AG09309 (cell line): ENCODE data around the gene BCAP31.
"Not testable (repeated sequence)": the region's sequence is repeated elsewhere in the genome, so short reads cannot be mapped to it uniquely, and the experiment has no call there.

Source experiments
- DNase-seq: peaks from one replicate; pipeline ENCODE4 v3.0.0-alpha.2; 2010; ENCODE audit warnings: low read depth
- H3K4me3 ChIP-seq: 2 replicates; pipeline ENCODE4 v1.5.1; 2011; ENCODE audit warnings: mild to moderate bottlenecking, low read depth, low read length, moderate library complexity; ENCODE audit not compliant: control insufficient read depth
- TF ChIP-seq, protein P1 (sequence below): IDR thresholded peaks from 2 replicates; pipeline ENCODE4 v1.5.1; 2011; ENCODE audit warnings: mild to moderate bottlenecking, low read depth, low read length, inconsistent platforms; ENCODE audit not compliant: insufficient read depth, control insufficient read depth; ENCODE audit errors: missing control alignments

Gene BCAP31

DNA sequence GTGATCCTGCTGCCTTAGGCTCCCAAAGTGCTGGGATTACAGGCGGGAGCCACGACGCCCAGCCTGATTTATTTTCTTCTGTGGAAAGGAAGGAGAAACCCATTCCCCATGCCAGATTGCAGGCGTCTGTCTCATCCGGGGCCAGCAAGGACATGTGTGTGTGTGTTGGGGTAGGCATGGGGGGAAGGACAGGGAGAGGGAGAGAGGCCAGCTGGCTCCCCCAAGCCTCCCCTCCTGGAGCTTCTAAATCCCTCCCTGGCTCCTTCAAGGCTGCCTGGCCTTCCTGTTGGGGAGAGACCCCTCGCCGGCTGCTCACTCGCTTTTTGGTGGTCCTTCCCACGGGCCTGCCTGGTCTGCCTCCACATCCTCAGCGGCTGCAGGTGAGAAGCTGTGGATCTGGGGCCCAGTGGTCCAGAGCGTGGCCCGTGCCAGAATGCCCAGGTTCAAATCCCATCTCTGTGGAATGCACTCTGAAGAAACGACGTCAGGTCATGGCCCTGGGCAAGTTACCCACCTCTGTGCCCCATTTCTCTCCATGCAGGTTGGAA is 38.5 kb upstream of the BCAP31 start:
- no peak for DNase-seq
- TF ChIP-seq, protein P1, sequence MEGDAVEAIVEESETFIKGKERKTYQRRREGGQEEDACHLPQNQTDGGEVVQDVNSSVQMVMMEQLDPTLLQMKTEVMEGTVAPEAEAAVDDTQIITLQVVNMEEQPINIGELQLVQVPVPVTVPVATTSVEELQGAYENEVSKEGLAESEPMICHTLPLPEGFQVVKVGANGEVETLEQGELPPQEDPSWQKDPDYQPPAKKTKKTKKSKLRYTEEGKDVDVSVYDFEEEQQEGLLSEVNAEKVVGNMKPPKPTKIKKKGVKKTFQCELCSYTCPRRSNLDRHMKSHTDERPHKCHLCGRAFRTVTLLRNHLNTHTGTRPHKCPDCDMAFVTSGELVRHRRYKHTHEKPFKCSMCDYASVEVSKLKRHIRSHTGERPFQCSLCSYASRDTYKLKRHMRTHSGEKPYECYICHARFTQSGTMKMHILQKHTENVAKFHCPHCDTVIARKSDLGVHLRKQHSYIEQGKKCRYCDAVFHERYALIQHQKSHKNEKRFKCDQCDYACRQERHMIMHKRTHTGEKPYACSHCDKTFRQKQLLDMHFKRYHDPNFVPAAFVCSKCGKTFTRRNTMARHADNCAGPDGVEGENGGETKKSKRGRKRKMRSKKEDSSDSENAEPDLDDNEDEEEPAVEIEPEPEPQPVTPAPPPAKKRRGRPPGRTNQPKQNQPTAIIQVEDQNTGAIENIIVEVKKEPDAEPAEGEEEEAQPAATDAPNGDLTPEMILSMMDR: no peak
- no peak overlapping the region for H3K4me3 ChIP-seq

DNA sequence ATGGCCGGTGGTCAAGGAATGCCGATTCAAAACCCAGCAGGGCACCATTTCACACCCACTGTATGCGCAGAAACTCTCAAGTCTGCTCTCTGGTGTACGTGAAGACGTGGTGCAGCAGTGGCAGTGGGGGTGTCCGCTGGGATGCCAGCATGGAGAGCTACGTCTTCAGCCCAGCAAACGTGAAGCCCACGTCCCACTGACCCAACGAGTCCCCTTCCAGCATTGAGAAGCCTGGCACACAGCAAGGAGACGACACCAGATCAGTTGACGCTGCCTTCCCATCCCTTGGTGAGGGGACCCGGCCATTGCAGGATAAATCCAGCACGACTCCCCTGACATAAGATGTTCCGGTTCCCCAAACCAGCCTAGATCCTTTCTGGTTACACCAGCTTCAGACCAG is 37.7 kb upstream of the BCAP31 start:
- TF ChIP-seq, protein P1: no peak
- no peak for DNase-seq
- no peak overlapping the region for H3K4me3 ChIP-seq

DNA sequence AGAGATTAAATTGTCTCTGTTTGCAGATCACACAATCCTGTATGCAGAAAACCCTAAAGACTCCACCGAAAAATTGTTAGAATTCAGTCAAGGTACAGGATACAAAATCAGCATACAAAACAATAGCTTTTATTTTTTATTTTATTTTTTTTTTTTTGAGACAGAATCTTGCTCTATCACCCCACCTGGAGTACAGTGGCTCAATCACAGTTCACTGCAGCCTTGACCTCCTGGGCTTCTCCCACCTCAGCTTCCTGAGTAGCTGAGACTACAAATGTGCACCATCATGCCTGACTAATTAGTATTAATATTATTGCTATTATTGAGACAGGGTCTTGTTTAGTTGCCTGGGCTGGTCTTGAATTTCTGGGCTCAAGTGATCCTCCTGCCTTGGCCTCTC is 30.9 kb upstream of the BCAP31 start:
- H3K4me3 ChIP-seq: no peak overlapping the region
- TF ChIP-seq, protein P1: no peak
- DNase-seq: no peak

DNA sequence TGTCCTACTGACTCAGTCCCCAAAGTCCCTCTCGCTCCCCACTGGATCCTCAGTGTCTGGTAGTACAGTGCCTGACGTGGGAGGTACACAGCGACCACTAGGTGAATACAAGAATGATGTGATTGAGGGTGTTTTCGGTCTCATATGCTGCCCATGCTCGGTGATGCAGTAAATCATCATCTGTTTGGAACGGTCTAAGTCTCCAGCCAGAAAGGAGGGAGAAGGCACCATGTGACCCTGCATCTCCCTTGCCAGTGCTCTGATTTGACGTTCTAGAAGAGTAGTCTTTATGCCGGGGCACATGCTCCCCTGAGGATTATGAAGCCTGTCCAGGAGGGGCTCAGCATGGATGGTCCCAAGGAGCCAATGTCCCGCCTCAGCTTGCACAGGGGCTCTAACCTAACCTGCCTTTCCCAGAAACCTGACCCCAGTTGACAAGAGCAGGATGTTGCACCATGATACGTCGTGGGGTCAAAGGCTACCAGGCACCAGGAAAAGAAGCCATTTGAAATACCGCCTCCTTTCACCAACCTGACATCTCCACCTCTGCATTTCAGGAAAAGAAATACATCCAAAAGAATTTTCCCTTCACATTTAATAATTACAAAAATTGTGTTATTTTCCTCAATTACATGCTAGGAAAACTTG is 26.1 kb upstream of the BCAP31 start:
- DNase-seq: no peak

DNA sequence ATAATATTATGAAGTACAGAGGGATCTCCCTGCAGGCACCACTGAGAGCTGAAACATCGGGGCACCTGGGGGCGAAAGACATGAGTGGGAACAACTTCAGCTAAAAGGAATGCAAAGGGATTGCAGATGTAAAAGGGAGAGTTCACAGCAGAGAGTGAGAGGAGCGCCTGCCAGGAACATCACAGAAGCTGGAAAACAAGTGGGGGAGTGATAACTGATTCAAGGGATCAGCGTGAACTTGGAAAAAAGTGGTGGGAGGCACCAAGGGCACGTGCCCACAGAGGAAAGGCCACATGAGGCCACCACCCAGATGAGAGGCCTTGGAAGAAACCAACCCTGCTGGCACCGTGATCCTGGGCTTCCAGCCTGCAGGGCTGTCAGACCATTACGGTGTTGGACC is 24.8 kb upstream of the BCAP31 start:
- not testable (repeated sequence) for H3K4me3 ChIP-seq, DNase-seq

More for the DNA sequence above, 26.1 kb upstream of the BCAP31 start:
- H3K4me3 ChIP-seq: no peak overlapping the region
- TF ChIP-seq, protein P1: no peak

DNA sequence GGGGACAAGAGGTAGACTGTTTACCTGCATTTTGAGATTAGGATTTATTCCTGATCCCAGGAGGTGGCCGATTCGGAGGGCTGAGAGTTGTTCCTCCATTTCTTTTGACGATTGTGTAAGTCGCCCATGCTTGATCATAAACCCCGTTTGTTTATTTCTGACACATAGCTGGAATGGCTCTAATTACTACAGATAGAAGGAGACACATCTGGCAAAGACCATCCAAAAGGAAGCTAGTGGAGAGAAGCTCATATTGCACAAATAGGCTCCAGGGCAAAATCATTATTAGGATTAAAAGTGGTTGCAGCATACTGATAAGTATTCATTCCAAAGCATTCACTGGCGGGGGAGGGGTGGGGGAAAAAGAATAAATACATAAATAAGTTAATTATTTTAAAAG is 22.8 kb upstream of the BCAP31 start:
- H3K4me3 ChIP-seq, DNase-seq: not testable (repeated sequence)

DNA sequence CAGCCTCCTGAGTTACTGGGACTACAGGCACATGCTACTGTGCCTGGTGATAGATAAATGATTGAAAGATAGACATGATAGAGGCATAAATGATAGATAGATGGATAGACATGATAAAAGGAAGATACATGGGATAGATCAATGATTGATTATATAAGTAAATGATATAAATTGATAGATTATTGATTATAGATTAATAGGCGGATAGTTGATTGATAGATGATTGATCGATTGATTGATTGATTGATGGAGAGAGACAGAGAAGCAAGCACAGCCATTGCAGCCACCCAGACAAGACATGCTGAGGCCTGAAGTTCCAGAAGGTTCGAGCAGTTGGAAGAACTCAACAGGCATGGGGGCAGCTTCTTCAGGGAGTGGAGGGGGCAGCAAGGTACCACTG is 22.2 kb upstream of the BCAP31 start:
- TF ChIP-seq, protein P1: no peak
- no peak for DNase-seq
- no peak overlapping the region for H3K4me3 ChIP-seq

DNA sequence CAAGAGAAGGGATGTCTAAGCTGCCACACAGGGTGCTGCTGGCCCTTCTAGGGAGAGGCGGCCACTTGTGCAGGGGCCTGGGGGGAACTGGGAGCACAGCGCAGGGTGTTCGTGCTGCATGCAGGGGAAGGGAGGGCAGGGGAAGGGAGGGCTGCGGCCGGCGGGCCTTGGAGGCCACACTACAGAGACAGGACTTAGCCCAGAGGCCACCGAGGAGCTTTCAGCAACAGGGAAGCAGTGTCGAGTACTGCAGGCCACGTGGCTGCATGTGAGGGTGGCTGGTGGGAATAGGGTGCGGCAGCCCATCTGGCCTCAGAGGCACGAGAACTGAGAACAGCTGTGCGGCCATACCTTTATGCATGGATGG is 20.9 kb upstream of the BCAP31 start:
- DNase-seq, H3K4me3 ChIP-seq: not testable (repeated sequence)
